ENCODE results near the gene KLF15. TPM values are rescaled to one million over a fixed set of nuclear protein-coding genes. Genes with fewer than 3 reads are reported as not detected.

The KLF15 gene
- polyA plus RNA-seq, 1 donor (not counting 4 experiments of a cell fraction or from before 2014, with no cell fraction given), result 0.03 TPM

GRCh38 chr3:126304291-126304690, 52.9 kb downstream of the KLF15 start:
- Histone ChIP-seq H3K36me3 (ENCODE audit: control insufficient read depth in 2 of 2, extremely low read depth in 1 of 2, insufficient read depth in 2 of 2, low read length in 2 of 2) (no peaks in the 10 kb centered on the region), H3K4me3 (ENCODE audit: control insufficient read depth in 2 of 3, extremely low read depth in 1 of 3, insufficient read depth in 2 of 3, low read depth in 1 of 3, low read length in 3 of 3) (no peak overlapping the region), H3K27ac (ENCODE audit: control insufficient read depth, insufficient read depth, low read length) (peak overlapping the region; percentile 50), H3K27me3 (ENCODE audit: control insufficient read depth, extremely low read depth, insufficient read depth, low read length) (no peaks in the 10 kb centered on the region), H2AFZ (ENCODE audit: control insufficient read depth, low read length) (no peak overlapping the region), H3K4me1 (ENCODE audit: control insufficient read depth, extremely low read depth, insufficient read depth, low read length) (peaks cover 13% of the 10 kb centered on the region), H3K4me2 (ENCODE audit: control insufficient read depth, extremely low read depth, insufficient read depth, low read depth, low read length) (no peak overlapping the region), H3K9me1 (ENCODE audit: control insufficient read depth, extremely low read depth, insufficient read depth, low read length) (no peaks in the 10 kb centered on the region), H4K20me1 (ENCODE audit: control insufficient read depth, extremely low read depth, insufficient read depth, low read length) (no peaks in the 10 kb centered on the region), H3K79me2 (ENCODE audit: control insufficient read depth, insufficient read depth, low read length) (no peaks in the 10 kb centered on the region), H3K9ac (ENCODE audit: control insufficient read depth, extremely low read depth, insufficient read depth, low read length) (no peak overlapping the region), H3K9me3 (ENCODE audit: control insufficient read depth, low read depth, low read length) (no peaks in the 10 kb centered on the region)
- no peak for DNase-seq (ENCODE audit: low read depth, low spot score)
- dilution Hi-C loops (cut with MboI; ENCODE audit: extremely low pct_ligation_motif_present, low sequenced_read_pairs), result no loop called here
- FAIRE-seq, result no peak
- no peak for TF ChIP-seq EZH2 (IDR thresholded peaks at IDR 0.05; ENCODE audit: low read length)
- no peak for TF ChIP-seq CTCF (optimal IDR thresholded peaks at IDR 0.05 in 1 of 3, IDR thresholded peaks at IDR 0.05 in 1 of 3, conservative IDR thresholded peaks at IDR 0.05 in 1 of 3; ENCODE audit: extremely low read depth in 1 of 3, insufficient read depth in 2 of 3, low read length in 3 of 3)

DNA sequence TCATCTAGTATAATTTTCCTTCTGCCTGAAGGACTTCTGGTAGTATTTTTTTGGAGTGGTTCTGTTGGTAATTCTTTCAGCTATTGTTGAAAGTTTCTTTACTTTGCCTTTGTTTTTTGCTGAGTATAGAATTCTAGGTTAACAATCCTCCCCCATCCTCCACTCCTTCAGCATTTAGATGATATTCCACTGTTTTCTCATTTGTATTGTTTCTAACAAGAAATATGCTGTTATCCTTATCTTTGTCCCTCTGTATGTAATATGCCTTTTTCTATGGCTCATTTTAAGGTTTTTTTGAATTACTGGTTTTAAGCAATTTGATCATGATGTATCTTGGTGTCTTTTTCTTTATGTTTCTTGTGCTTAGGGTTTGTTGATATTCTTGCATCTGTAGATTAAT, 53.9 kb downstream of the KLF15 start:
- Histone ChIP-seq H3K27ac (ENCODE audit: control insufficient read depth, insufficient read depth, low read length) (no peak overlapping the region), H2AFZ (ENCODE audit: control insufficient read depth, low read length) (no peak overlapping the region), H4K20me1 (ENCODE audit: control insufficient read depth, extremely low read depth, insufficient read depth, low read length) (no peaks in the 10 kb centered on the region), H3K36me3 (ENCODE audit: control insufficient read depth in 2 of 2, extremely low read depth in 1 of 2, insufficient read depth in 2 of 2, low read length in 2 of 2) (no peaks in the 10 kb centered on the region), H3K4me1 (ENCODE audit: control insufficient read depth, extremely low read depth, insufficient read depth, low read length) (peaks cover 13% of the 10 kb centered on the region), H3K79me2 (ENCODE audit: control insufficient read depth, insufficient read depth, low read length) (no peaks in the 10 kb centered on the region), H3K4me3 (ENCODE audit: control insufficient read depth in 2 of 3, extremely low read depth in 1 of 3, insufficient read depth in 2 of 3, low read depth in 1 of 3, low read length in 3 of 3) (no peak overlapping the region), H3K9me3 (ENCODE audit: control insufficient read depth, low read depth, low read length) (no peaks in the 10 kb centered on the region), H3K9ac (ENCODE audit: control insufficient read depth, extremely low read depth, insufficient read depth, low read length) (no peak overlapping the region), H3K4me2 (ENCODE audit: control insufficient read depth, extremely low read depth, insufficient read depth, low read depth, low read length) (no peak overlapping the region), H3K27me3 (ENCODE audit: control insufficient read depth, extremely low read depth, insufficient read depth, low read length) (no peaks in the 10 kb centered on the region), H3K9me1 (ENCODE audit: control insufficient read depth, extremely low read depth, insufficient read depth, low read length) (no peaks in the 10 kb centered on the region)
- FAIRE-seq, result no peak
- no peak for DNase-seq (ENCODE audit: low read depth, low spot score)
- TF ChIP-seq EZH2 (IDR thresholded peaks at IDR 0.05; ENCODE audit: low read length) (no peak), CTCF (optimal IDR thresholded peaks at IDR 0.05 in 1 of 3, IDR thresholded peaks at IDR 0.05 in 1 of 3, conservative IDR thresholded peaks at IDR 0.05 in 1 of 3; ENCODE audit: extremely low read depth in 1 of 3, insufficient read depth in 2 of 3, low read length in 3 of 3) (no peak)
- dilution Hi-C loops (cut with MboI; ENCODE audit: extremely low pct_ligation_motif_present, low sequenced_read_pairs), result no loop called here
